GM21723 (cell line): ENCODE data around the gene HIBCH.
A peak's percentile ranks its signal among the peaks of the same experiment; 100 is the strongest.
"Not testable (repeated sequence)": the region's sequence is repeated elsewhere in the genome, so short reads cannot be mapped to it uniquely, and the experiment has no call there.

Source experiments
- ATAC-seq: cut with Tn5 transposase; IDR thresholded peaks from one replicate; pipeline ENCODE4 v1.9.1; 2021; ENCODE audit warnings: mild to moderate bottlenecking, moderate library complexity; ENCODE audit not compliant: unreplicated experiment

Gene HIBCH

GRCh38 chr2:190319555-190320498 lies at the start of gene HIBCH:
TSS of gene HIBCH (minus strand) at chr2:190319826. CDS start at chr2:190319750, 76 bp downstream.
- peak; percentile 96 for ATAC-seq

DNA sequence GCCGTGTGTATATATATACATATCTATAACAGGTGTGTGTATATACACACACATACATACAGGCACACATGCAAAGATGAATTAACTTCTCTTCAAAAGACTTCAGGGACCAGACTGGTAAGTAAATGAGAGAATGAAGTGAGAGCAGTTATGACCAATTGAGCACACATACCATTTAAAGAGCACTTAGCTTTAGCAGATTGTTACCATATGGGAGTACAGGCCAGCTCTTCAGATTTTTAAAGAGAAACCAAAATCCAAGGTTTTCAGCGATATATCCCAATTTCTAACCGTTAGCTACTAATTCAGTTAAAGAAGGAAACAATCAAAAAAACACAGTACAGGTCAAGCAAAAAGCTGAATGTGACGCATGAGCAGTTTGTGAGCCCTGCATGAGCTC lies 47.5 kb upstream of the HIBCH start:
- ATAC-seq, result no peak

GRCh38 chr2:190366248-190366753 lies 46.7 kb upstream of the HIBCH start:
- no peak for ATAC-seq

- ATAC-seq, result no peak
Observed at GRCh38 chr2:190365499-190366204, 46.0 kb upstream of the HIBCH start.

GRCh38 chr2:190362894-190363293 lies 43.3 kb upstream of the HIBCH start:
- no peak for ATAC-seq

DNA sequence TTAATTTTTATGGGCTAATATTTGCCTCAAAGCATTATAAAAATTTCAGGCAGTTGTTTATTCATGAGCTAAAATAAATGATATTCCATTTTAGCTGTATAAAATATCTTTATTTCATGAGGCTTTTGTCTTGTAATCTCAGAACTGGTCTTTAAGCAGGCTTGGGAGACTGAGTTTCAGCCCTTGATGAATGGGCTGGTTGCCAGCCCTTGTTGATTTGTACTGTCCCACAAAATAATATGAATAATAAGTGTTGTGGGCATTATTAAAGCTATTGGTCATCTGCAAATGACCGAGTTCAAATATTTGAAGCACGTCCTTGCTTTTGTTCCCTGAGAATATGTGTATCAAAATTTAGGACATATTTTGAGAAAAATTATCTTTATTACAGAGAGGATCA lies 41.9 kb upstream of the HIBCH start:
- no peak for ATAC-seq

DNA sequence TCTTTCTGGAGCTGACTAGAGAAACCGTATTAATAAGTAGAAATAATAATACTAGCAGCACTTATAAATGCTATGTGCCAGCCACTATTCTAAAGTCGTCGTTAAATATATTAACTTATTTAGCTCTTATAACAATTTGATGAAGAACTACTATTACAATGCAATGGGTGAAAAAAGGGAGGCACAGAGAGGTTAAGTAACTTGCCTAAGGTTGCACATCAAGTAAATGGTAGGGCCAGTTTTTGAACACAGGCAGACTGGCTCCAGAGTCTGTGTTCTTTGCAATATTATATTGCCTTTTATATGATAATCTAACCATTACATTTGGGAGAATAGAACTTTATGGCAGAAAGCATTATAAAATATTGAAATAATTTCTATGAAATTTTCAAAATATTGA lies 41.3 kb upstream of the HIBCH start:
- ATAC-seq, result no peak

- ATAC-seq, result no peak
Observed at GRCh38 chr2:190360561-190360960, 40.9 kb upstream of the HIBCH start.

DNA sequence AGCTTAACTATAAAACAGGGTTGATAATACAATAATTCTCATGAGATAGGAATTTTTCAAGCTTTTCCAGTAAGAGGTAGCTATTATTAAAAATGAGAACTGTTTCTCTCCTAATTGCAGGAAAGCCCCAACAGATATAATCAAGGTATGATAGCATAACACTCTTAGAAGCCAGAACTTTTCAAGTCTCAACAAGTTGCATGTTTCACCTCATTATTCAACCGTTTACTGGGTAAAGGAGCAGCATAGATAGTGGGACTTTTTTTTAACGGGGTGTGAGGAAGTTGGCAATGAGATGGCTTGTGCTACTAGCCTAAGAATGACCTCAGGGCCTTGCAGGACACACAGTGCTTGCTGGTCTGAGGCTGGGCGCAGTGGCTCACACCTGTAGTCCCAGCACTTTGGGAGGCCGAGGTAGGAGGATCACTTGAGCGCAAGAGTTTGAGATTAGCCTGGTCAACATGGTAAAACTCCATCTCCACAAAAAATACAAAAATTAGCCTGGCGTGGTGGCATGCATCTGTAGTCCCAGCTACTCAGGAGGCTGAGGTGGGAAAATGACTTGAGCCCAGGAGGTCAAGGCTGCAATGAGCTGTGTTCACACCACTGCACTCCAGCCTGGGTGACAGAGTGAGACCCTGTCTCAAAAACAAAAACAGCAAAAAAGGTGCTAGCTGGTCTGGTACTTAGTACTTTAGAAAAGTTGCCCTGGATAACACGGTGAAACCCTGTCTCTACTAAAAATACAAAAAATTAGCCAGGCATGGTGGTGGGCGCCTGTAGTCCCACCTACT lies 39.2 kb upstream of the HIBCH start:
- not testable (repeated sequence) for ATAC-seq

DNA sequence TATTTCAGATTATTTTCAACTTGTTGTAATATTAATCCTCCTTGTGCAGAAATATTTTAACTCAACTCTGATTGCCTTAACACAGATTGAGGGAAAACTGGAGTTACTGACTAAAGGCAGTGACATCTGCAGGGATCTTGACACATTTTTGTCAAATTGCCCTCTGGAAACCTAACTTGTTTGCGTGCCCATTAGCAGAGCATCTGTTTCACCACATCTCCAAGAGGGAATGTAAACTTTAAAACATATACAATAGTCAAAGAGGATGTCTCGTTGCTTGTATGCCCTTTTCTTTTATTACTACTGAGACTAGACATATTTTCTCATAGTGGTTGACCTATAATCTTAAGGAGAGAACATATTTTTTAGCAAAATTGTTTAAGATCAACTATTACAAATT lies 38.0 kb upstream of the HIBCH start:
- ATAC-seq, result no peak

DNA sequence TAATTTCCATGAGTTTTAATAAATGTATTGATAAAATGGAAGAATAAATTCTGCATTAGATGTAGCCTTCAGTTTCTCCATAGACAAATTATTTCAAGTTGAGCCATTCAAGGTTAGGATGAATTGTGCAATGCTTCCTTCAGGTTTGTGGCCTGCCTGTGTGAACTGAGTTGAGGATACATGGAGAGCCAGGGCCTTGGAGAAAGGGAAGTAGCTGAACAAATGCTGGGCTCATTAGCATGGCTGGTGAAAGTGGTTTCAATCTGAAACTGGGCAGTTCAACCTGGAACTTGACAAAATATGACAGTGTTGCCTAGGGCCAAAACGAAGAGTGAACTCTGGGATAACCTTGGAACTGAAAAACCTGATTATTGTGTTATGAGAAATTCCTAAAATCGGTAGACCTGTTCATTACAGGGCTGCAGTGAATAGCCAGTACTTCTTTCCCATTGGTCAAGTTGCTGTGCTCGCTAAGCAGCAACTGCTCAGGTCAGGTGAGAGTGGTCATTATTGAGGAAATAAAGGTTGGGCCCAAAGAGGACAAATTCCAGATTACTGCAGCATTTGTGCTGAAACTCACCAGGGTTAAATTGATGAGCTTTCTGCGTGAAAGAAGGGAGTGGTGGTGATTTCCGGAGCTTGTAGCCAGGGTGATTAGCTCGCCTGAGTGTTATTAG lies 36.5 kb upstream of the HIBCH start:
- no peak for ATAC-seq

GRCh38 chr2:190354003-190354690 lies 34.5 kb upstream of the HIBCH start:
- no peak for ATAC-seq

- ATAC-seq, result no peak
Observed at GRCh38 chr2:190353537-190353899, 33.9 kb upstream of the HIBCH start.

- no peak for ATAC-seq
Observed at GRCh38 chr2:190352668-190353536, 33.3 kb upstream of the HIBCH start.

DNA sequence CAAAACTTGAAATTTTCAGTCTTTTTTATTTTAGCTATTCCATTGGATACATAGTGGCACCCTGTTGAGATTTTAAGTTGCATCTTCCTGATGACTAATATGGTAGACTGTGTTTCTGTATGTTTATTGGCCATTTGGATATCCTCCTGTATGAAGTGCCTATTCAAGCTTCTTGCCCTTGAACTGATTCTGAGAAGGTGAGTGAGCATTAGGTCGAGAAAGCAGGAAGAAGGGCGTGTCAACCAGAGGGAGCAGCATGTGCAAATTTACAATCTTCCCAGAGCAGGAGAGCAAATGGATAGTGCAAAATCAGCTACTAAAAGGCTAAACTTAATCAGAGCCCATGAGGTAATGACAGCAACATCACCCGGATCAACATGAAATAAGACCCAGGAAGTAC lies 32.3 kb upstream of the HIBCH start:
- no peak for ATAC-seq

DNA sequence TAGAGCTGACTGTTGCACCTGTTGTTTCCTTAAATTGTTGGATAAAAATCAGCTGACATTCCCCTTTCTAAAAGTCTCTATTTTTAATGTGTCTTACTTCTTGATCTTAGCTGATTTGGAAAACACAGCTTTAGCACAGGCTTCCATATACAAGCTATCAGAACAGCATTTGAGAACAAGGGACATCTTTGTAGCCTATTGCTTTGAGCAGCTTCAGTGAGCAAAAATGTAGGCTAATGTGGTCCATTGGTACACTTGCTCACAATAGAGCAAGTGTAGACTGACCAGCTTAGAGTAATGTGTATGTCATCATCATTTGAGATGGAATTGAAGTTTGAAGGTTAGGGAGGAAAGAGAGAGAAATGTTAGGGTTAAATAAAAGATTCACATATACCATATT lies 30.7 kb upstream of the HIBCH start:
- ATAC-seq, result no peak

DNA sequence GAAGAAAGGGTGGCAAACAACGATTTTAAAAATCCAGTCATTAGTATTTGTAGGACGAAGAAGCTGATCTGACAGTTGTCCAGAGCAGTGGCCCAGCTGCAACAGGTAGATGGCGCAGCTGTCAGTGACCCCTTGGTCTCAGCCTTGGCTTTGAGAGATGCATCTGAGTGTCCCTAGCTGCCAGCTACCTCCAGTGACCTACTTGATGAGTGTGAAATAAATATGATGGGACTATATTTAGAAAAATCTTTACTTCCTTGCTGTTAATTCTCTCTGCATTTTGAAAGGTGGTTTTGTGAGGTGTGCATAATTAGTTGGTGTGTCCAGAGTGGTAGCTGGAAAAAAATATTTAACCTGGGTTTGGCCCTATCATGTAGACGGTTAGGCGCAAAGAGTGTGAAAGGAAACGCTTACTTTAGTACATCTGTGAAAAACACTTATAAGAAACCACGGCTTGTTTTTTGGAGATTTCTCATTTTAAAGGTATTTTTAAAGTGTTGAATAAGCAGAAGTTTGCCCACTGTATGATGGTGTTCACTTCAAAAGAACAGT lies 24.7 kb upstream of the HIBCH start:
- peak; percentile 82 for ATAC-seq

DNA sequence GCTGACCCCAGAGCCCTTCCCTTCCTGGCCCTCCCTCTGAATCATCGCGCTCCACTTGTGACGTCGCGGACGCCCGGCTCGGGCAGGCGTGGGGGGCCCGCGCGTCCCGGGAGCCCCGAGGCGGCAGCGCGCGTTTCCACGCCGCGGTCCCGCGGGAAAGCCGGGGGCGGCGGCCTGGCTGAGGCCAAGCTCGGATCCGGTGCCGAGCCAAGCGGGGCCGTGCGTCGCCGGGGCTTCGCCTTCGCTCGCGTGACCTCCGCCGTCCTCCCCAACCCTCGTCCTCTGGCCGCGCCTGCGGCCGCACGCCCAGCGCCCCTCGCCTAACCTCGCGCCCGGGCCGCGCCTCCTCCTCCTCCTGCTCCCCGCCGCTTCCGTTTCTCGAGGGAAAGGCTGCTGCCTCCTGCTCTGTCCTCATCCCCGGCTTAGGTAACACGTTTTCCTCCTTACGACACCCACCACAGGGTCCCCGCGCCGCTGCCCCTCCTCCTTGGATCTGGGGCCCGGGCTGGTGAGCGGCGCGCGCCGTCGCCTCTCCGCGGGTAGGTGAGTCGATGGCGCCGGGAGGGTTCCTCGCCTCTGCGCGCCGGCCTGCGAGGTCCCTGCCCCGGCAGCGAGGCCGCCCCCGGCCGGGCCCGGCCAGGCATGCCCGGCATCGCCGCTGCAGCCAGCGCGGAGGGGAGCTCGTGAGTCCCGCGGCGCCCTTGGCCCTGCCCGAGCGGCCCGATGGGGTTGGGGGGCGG lies 24.1 kb upstream of the HIBCH start, which contains the start of gene INPP1:
Gene INPP1 (plus strand): TSS at position 54 of the 740 bp plus-strand sequence. CDS start 16,514 bp downstream, outside the sequence.
- peak; percentile 73 for ATAC-seq
